Activated CD4-positive, CD25-positive, alpha-beta regulatory T cell (primary cell): ENCODE results near the gene ABCC12.

Source experiments
- DNase-seq, 4 experiments: peaks; one replicate each; lab custom pipeline; 2025; lab: John Stamatoyannopoulos, UW

ABCC12 gene

DNA sequence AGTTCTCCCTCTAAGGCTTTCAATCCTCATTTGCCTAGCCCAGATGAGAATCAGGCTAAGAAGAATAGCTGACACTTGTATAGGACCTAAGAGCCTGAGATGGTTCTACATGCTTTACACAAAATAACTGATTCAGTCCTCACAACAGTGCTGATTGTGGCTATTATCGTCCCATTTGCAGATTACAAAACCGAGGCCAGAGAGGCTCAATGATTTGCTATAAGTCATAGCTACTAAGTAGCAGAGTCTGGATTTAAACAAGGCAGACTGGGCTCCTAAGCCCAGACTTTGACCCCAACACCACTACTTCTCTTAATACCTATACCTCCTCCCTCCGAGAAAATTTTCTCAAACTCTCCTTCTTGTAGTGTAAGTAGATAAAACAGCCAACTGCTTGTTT is 23.1 kb downstream of the ABCC12 start:
- no peak for DNase-seq

DNA sequence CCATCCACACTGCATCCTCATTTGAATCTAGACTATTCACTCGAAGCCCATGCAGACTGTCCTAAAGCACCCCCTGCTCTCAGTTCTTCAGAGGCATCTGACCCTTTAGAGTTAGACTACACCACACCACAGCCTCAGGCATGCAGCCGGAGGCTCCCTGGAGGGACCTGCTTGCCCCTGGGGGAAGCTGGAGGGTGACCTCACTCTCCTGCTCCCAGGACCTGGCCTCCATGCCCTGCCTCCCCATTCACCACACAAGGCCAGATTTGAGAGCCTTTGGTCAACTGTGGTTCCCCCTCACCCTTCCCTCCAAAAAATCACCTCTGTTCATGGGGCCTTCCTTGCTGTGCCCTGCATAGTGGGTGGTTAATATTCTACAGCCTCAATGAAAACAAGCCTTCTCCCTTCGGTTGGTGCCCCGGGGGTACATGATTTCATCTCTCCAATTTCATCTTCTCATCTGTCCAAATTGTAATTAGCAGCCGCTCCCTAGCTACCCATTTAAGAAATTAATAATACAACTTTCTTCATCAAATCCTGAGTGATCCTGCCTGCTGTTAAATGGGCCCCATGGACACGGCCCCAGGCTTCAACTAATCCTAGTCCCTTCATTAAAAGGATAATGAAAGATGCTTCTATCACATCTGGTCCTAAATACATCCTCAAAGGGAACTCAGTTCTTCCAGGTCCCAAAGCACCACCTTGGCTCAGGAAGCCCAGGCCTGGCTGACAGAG is 24.4 kb downstream of the ABCC12 start:
- DNase-seq = no peak

DNA sequence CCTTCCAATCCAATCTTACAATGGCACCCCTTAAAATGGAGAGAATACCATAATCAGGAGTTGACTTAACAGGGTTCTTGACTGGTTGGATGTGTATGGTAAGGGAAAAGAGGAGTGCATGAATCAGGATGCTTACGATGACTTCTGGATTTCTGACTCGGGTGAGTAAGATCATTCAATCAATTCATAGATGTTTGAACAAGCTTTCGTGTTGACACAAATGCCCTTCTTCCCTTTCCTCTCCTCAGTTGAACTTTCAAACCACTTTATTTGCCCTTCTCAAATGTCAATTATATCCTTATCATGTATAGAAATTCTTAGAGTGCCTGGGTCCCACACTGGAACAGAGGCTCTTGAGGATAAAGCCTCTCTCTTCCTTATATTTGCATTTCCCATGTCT is 25.9 kb downstream of the ABCC12 start:
- no peak for DNase-seq

DNA sequence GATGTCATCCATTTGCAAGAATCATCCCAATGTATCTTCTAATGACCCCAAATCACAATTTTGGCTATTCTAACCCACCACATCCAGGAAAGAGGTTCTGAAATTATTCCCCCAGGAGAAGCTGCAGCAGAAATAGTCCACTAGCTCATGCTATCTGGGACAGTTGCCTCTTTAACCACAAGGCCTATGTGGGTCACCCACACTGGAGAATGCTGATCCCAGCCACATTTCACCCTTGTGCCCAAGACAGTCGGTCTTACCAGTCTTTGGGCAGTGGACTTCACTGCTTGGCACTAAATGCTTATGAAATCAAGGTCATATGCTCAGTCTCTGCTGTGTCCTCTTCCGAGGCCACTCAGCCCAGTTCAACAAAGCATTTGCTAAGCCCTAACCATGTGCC is 27.0 kb downstream of the ABCC12 start:
- no peak for DNase-seq

DNA sequence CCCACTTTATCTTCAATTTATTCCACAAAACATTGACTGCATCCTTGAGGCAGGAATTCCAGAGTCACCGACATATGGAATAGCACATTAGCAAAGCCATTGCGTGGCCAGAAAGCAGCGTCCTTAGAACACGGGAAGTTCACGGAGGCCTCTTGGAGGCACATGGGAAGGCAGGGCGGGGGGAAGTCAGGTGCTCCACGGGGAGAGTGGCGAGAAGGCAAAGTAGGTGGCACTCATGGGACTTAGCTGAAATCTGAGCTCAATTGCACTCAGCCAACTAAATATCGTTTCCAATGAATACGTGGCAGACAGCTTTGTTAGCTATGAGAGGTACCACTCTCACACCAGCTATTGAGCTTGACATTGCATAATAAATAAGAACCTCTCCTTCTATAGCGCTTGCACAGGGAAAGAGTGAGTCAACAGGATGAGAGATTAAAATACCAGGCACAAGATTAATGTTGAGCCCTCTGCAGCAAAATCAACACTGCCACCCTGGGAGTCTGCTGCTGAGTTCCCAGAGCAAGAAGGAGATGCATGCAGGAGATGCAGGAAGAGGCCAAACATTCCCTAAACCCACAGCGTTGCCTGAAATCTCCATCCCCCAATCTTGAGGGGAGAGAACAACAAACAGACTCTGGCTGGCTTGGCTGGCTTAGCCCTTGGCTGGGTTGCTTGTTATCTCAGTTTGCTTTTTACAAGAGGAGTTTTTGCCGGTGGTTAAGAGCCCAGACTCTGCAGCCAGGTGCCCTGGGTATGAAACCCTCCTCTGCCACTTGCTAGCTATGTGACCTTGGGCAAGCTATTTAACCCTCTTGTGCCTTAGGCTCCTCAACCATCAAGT is 28.8 kb downstream of the ABCC12 start:
- no peak for DNase-seq

DNA sequence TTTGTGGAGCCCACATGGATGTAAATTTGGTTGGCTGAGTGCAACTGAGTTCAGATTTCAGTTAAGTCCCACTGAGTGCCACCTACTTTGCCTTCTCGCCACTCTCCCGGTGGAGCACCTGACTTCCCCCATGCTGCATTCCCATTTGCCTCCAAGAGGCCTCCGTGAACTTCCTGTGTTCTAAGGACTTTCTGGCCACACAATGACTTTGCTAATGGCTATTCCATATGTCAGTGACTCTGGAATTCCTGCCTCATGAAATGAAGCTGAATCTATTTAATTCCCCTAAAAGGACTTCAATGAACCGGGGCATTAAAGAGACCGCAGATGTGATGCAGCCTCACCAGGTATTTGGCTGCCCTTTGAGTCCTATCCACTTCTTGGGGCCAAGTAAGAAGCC is 29.9 kb downstream of the ABCC12 start:
- no peak for DNase-seq

DNA sequence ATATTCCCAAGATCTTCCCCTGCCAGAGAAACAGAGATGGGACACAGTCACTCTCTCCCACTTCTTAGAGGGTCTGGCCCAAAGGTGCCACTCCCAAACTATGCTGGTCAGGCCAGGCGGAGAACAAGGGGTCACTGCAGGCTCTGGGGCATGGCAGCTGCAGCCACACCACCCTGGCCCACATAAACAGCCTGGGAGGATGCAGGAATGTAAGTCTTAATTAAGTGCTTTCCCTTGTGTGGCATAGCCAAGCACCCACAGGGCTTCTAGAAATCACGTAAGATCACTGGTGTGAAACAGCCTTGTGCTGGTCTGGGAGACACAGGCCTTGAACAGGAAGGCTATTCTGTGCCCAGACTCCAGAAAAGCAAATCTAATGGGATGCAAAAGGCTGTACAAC is 31.5 kb downstream of the ABCC12 start:
- DNase-seq = no peak

DNA sequence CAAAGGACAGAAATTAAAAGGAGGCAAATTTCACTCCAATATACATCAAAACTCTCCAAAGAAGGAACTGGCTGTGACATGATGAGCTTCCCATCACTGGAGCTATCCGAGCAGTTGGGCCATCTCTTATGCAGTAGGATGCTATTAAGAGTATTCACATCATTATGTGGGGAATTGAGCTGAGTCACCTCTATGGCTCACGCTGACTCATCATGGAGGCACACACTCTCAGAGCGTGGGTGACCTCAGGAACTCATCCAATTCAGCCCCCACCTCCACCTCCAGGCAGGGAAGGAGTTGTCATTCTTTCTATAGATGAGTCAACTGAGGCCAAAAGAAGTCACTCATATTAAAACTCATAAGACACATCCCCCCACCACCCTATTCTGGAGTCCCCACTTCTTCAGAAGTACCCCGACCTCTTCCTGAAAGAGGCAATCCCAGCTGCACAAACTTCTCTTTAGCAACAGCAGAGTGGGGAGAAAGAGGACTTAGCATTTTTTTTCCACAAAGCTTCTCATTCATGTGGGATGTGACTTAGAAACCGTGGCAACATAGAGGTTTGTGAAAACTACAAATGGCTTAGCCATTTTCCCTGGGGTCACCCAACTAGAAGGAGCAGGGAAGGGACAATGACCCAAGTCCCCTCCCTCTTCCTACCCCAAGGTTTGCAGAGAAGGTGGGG is 32.5 kb downstream of the ABCC12 start:
- DNase-seq = peak in 1 of 4 experiments; percentile 11

DNA sequence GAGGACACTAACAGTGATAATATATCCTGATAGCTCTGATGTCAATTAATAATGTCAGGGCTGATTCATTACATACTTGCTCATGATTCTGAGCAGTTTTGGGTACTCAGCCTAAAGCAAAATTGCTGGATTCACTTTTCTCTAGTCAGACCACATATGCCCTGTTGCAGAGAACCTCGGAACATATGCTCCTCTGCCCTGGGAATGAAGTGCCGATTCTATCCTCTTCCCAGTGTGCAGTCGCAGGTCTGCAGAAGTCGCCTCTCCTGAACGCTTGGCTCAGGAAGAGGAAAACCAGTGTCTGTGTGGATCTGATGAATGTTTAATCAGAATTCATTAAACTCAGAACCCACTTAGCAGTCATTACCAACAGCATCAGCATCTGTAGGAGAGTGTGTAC is 34.5 kb downstream of the ABCC12 start:
- no peak for DNase-seq

DNA sequence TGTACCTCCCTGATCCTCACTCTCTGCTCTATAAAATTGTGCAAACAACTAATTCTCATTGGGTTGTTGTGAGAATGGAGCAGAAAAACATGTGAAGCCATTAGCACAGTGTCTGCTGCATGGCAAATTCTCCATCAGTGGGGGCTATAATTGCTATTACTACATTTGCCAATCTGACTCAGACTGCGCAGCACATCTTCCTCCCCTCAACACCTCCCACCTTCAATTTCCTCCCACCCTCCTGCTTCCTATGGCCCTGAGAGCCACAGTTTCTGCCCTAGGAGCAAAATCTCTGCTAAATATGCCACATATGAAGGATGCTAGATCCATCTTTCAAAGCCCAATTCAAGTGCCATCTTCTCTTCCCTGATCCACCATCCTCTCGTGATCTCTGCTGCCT is 37.0 kb downstream of the ABCC12 start:
- DNase-seq = no peak

DNA sequence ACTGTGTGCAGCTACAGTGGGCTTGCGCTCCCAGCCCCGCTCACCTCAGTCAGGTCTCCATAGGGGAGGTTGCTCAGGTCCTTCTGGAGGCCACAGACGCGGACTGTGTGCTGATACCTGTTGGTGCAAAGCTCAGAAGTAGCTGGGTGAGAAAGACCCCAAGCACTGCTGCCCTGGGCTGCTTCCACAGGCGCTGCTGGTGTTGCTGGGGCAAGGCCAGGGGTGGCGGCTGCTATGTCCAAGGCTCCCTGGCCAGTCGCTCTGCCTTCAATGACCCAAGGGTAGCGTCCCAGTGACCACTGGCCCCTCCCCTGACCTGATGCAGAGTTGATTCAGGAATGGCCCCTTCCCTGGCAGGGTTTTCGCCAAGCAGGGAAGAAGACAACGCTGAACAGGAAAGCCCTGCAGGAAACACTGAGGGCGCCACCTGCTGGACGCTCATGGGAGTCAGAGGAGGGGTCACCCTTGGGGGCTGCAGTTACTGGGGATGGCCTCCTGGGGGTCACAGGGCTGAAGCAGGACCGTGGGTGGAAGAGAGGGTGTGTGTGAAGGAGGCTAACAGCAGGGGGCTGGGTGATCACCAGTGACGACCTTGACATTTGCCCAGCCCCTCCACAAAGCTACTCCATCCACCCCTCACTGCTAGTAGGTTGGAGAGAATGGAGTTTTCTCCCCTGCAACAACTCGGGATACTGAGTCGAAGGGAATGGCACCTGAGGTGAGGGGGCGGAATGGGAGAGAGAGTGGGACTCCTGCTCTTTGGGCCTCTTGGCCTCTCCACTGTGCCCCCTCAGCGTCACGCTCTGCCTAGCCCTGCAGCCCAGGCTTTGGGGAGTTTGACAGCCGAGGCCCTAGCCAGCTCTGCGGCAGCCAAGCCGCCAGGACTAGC is 38.3 kb downstream of the ABCC12 start:
- DNase-seq = peak in 3 of 4 experiments; percentile 13 to 56 (median 40)

DNA sequence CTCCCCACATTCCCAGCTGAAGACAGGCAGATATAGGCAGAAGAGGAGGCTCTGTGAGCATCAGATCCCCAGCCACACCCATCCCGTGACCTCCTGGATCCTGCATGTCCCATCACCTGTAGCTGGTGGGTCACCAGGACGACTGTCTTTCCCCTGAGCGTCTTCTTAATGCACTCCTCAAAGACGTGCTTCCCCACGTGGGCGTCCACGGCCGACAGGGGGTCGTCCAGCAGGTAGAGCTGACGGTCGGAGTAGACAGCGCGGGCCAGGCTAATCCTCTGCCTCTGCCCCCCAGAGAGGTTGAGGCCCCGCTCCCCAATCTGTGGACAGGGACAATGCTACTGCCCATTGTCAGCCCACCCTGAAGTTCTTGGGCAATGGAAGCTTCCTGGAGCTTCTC is 40.5 kb downstream of the ABCC12 start:
- DNase-seq = no peak

DNA sequence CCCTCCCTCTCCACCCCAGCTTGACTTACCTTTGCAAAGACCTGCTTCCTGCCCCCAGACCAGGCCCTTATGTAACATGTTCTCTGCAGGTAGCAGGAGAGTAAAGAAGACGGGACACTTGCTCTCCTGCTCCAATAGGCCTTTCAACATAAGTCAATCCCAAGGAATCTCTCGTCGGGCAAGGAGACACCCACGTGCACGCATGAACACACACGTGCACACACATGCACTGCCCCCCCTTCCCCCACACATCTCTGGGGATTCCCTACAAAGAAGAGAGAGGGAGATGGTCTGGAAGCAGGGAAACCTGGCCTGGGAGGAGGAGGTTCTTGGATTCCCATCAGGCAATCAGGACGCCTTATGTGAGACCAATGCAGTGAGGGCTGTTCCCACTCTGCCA is 41.4 kb downstream of the ABCC12 start:
- no peak for DNase-seq

DNA sequence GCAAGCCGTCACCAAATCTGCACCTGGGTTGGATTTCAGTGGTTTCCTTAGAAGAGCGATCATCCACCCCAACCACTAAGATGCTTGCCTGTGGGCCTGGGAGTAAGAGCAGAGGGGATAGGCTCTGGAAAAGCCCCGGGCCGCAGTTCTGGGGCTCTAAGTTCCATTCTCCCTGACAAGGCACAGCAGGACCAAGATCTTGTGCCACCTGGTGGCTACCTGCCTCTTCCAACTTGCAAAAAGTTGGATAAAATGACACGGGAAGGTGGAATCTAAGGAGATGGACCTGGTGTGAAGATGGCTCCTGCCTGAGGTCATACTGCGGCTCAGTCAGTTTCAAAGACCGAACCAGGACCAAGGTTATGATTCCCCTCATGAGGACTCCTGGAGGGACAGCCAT is 42.3 kb downstream of the ABCC12 start:
- no peak for DNase-seq

DNA sequence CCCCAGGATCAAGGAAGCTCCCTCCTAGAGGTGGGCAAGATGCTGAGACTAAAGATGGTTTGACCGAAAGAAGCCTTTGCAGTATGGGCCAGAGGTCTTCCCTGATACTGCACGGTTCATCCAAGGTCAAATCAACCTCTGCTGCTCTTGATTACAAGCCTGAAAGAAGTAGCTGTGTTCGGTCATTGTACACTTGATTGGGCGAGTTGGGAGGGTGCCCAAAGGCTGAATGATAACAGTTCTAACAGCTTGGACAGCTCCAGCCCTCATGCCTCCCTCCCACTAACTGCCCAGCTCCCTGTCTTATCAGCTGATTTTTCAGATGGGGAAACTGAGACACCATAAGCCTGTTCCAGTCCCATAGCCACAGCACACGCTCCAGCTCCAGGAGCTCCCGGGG is 42.8 kb downstream of the ABCC12 start:
- DNase-seq = no peak

DNA sequence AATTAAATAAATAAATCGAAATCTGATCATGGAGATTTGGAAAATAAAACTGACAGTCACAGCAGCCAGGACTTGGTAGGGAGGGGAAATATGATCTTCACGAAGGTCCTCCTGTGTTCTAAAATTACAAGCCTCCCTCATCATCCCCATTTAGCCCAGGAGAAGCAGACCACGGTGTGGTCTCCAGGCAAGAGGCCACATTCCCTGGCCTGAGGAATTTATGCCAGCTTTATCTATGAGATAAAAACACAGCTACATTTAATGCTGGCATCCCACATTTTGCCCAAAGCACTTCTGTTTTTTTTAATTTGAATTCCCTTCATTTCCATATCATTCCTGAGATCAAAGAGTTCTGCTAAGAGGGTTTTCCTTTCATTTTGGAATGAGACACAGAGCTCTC is 43.2 kb downstream of the ABCC12 start:
- DNase-seq = no peak

DNA sequence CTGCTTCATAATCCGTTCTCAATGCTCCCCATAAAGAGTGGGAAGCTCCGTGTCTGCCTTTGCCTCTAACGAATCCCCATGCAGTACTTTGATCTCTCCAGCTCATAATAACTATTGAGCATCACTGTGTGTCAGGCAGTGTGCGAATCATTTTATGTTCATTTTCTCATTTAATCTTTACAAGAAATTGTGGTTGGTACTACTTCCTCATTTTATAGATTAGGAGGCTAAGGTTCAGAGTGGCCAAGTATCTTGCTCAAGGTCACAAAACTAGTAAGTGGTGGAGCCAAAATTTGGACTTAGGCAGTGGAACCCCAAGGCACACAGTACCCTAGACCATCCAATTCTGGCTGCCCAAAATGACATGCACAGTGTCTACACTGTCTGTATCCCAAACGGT is 44.8 kb downstream of the ABCC12 start:
- DNase-seq = no peak

DNA sequence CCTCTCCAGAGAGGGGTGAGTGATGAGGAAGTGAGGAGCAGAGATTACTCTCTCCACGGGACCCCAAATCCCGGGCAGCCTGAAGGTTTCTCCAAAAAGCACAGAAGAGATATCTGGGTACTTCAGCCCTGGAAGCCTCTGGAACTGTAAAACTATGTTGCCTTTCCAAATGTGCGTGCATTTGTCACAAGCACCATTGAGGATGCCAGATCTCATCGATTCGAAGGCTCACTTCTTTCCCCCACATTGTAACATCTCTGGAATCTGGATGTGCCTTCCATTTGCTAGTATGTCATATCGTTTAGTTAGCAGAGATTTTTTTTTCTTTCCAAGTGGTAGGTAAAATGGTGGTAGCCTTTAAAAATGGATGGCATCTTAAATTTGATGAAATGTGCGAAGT is 45.8 kb downstream of the ABCC12 start:
- no peak for DNase-seq

DNA sequence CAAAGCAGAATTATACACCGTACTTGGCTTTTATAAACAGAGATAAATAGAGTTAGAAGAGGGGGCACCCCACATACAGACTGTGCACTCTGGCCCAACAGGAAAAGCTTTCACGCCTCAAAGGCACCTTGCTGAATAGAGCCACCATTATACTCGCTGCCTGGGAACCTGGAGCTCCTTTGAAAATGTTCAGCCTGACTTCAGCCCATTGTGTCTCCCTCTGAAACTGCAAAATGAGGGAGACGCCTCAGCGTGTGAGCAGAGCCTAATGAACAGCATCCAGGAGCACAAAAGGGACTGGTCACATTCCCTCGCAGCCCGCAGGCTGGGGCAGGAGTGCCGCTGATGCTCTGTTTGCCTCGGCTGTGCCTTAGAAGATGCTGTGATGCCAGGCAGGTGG is 46.3 kb downstream of the ABCC12 start:
- DNase-seq = no peak

DNA sequence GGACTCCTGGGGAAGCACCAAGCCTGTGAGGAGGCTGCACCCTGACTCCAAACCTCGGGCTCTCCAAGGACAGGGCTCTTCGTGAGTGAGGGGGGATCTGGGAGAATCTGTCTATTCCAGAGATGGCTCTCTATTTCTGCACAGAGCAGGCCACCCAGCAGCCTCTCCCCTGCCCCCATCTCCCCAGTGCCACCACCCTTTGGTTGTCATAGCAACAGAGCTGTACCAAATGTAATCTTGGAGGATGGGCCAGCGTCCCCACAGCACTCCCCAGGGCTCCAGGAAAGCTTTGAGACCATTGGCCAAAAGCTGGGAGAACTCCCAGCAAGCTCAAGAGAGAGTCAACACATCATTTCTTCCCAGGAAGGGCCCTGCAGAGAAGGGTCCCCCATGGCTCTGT is 49.3 kb downstream of the ABCC12 start:
- no peak for DNase-seq
